IMR-90 (cell line): ENCODE data around the gene IGF2BP3. TPM values are rescaled to one million over a fixed set of nuclear protein-coding genes. Genes with fewer than 3 reads are reported as not detected.

Source experiments
- ATAC-seq: fragments of 200-7000 bp; cut with Tn5 transposase; 2 replicates; pipeline ENCODE4 v1.9.1; 2020; ENCODE audit warnings: low read depth, mild to moderate bottlenecking, moderate library complexity
- BruUV-seq: library from RNA; stranded (reverse); fragments of 400-500 nt; replicated peaks from 2 replicates; lab custom pipeline; 2021; lab: Mats Ljungman, UMichigan
- CTCF ChIA-PET: fragments of 300-600 bp; formaldehyde crosslinking; extraction: SDS; loops from one replicate; lab custom pipeline; 2021; ENCODE audit warnings: antibody characterized with exemption; lab: Yijun Ruan, JAX
- POLR2A ChIA-PET: fragments of 300-600 bp; sonication (Branson Sonifier 250); formaldehyde crosslinking; loops from one replicate; lab custom pipeline; 2022; ENCODE audit warnings: antibody characterized with exemption; ENCODE audit not compliant: unreplicated experiment; lab: Charles Lee
- DNase-seq: peaks from one replicate; pipeline ENCODE4 v3.0.0; 2013
- H2AFZ ChIP-seq: replicated peaks from 2 replicates; pipeline ENCODE3; 2013; ENCODE audit warnings: low read length, mild to moderate bottlenecking; ENCODE audit not compliant: poor library complexity
- H2AK5ac ChIP-seq: 2 replicates; pipeline ENCODE4 v1.6.1; 2013; ENCODE audit warnings: low read depth, low read length, inconsistent platforms
- H2AK9ac ChIP-seq: replicated peaks from 2 replicates; pipeline ENCODE3; 2013; ENCODE audit warnings: mild to moderate bottlenecking, low read depth, low read length, moderate library complexity; ENCODE audit not compliant: poor library complexity
- H2BK120ac ChIP-seq: 2 replicates; pipeline ENCODE4 v1.6.1; 2013; ENCODE audit warnings: low read depth, low read length, inconsistent platforms
- H2BK15ac ChIP-seq: 3 replicates; pipeline ENCODE4 v1.6.1; 2013; ENCODE audit warnings: low read depth, low read length, inconsistent platforms
- H2BK20ac ChIP-seq: 2 replicates; pipeline ENCODE4 v1.6.1; 2013; ENCODE audit warnings: low read depth, mild to moderate bottlenecking, inconsistent platforms, low read length, moderate library complexity
- H2BK5ac ChIP-seq: 2 replicates; pipeline ENCODE4 v1.6.1; 2013; ENCODE audit warnings: mild to moderate bottlenecking, low read depth, low read length, inconsistent platforms; ENCODE audit not compliant: poor library complexity, severe bottlenecking
- H3K14ac ChIP-seq: replicated peaks from 2 replicates; pipeline ENCODE4 v1.6.1; 2013; ENCODE audit warnings: low read depth, low read length, inconsistent platforms
- H3K18ac ChIP-seq: 2 replicates; pipeline ENCODE4 v1.6.1; 2013; ENCODE audit warnings: low read depth, low read length, control low read depth
- H3K23ac ChIP-seq: 2 replicates; pipeline ENCODE4 v1.6.1; 2013; ENCODE audit warnings: low read depth, low read length, inconsistent platforms
- H3K27ac ChIP-seq: 2 replicates; pipeline ENCODE4 v1.5.1; 2013; ENCODE audit warnings: mild to moderate bottlenecking, control low read depth, low read length; ENCODE audit not compliant: insufficient read depth
- H3K27me3 ChIP-seq: 2 replicates; pipeline ENCODE4 v1.6.1; 2013; ENCODE audit warnings: low read length; ENCODE audit not compliant: control insufficient read depth, insufficient read depth
- H3K36me3 ChIP-seq: 2 replicates; pipeline ENCODE4 v1.6.1; 2013; ENCODE audit warnings: low read length, mixed read lengths; ENCODE audit not compliant: control insufficient read depth, insufficient read depth
- H3K4ac ChIP-seq: 2 replicates; pipeline ENCODE4 v1.6.1; 2013; ENCODE audit warnings: low read depth, low read length, inconsistent platforms
- H3K4me1 ChIP-seq: 2 replicates; pipeline ENCODE4 v1.6.1; 2013; ENCODE audit warnings: low read length, mixed read lengths; ENCODE audit not compliant: control insufficient read depth, insufficient read depth
- H3K4me2 ChIP-seq: 2 replicates; pipeline ENCODE4 v1.6.1; 2013; ENCODE audit warnings: low read depth, mild to moderate bottlenecking, control low read depth, low read length, moderate library complexity
- H3K4me3 ChIP-seq: 2 replicates; pipeline ENCODE4 v1.5.1; 2013; ENCODE audit warnings: low read depth, mild to moderate bottlenecking, control low read depth, low read length, moderate library complexity; ENCODE audit not compliant: insufficient read depth
- H3K56ac ChIP-seq: 2 replicates; pipeline ENCODE4 v1.6.1; 2013; ENCODE audit warnings: low read length, inconsistent platforms; ENCODE audit not compliant: insufficient read depth; ENCODE audit errors: extremely low read depth
- H3K79me1 ChIP-seq, 2 experiments: 2 replicates each; pipeline ENCODE4 v1.6.1; 2013; ENCODE audit warnings: low read length in 2 of 2, inconsistent platforms in 1 of 2, low read depth in 1 of 2
- H3K9ac ChIP-seq: 2 replicates; pipeline ENCODE4 v1.6.1; 2013; ENCODE audit warnings: low read depth, low read length, control low read depth
- H3K9me1 ChIP-seq: 2 replicates; pipeline ENCODE4 v1.6.1; 2013; ENCODE audit warnings: low read length, inconsistent platforms; ENCODE audit not compliant: insufficient read depth
- H3K9me3 ChIP-seq: 2 replicates; pipeline ENCODE4 v1.6.1; 2013; ENCODE audit warnings: low read length; ENCODE audit not compliant: control insufficient read depth, insufficient read depth
- H4K20me1 ChIP-seq: 2 replicates; pipeline ENCODE4 v1.6.1; 2013; ENCODE audit warnings: low read length, inconsistent platforms; ENCODE audit not compliant: insufficient read depth
- H4K5ac ChIP-seq: 2 replicates; pipeline ENCODE4 v1.6.1; 2013; ENCODE audit warnings: mild to moderate bottlenecking, low read depth, low read length, control low read depth
- H4K8ac ChIP-seq, 2 experiments: 2 replicates each; pipeline ENCODE4 v1.6.1; 2013; ENCODE audit warnings: low read depth in 2 of 2, low read length in 2 of 2, control low read depth in 1 of 2, inconsistent platforms in 1 of 2
- H4K91ac ChIP-seq: 2 replicates; pipeline ENCODE4 v1.6.1; 2013; ENCODE audit warnings: low read depth, low read length, inconsistent platforms; ENCODE audit not compliant: insufficient read depth
- FOS ChIP-seq: fragments of 150-350 bp; IDR thresholded peaks from 2 replicates; pipeline ENCODE4 v1.6.1; 2016; ENCODE audit warnings: low read depth, low read length
- MAZ ChIP-seq: IDR thresholded peaks from 2 replicates; pipeline ENCODE4 v1.6.1; 2012; ENCODE audit warnings: low read depth, mild to moderate bottlenecking, low read length, improper control_type of control experiment, moderate library complexity, borderline replicate concordance
- MXI1 ChIP-seq: IDR thresholded peaks from 2 replicates; pipeline ENCODE4 v1.6.1; 2012; ENCODE audit warnings: low read depth, mild to moderate bottlenecking, low read length, moderate library complexity, borderline replicate concordance
- WGBS, 2 experiments: methylation state at CpG; one replicate each; pipeline versions ENCODE4 v1.1.5 to v1.1.7; 2013; ENCODE audit warnings: missing lambda C conversion rate in 2 of 2; ENCODE audit not compliant: insufficient read length in 1 of 2; ENCODE audit errors: extremely low coverage in 2 of 2; 5-methylcytosine and 5-hydroxymethylcytosine counted together
- dilution Hi-C: fragments of 300-500 bp; cut with HindIII; formaldehyde crosslinking; loops from one replicate; pipeline ENCODE4 v1.14.3; 2018; ENCODE audit warnings: low sequenced_read_pairs; ENCODE audit not compliant: unreplicated experiment
- in situ Hi-C: fragments of 300-500 bp; cut with MboI; formaldehyde crosslinking; loops from 3 replicates; pipeline ENCODE4 v1.14.3; 2019; ENCODE audit warnings: low sequenced_read_pairs, inconsistent platforms, mixed read lengths
- intact Hi-C: fragments of 100-400 bp; cut with micrococcal nuclease; formaldehyde crosslinking; loops from 2 replicates; pipeline ENCODE4 v1.10.0; 2022
- polyA plus RNA-seq, 3 experiments: library from polyadenylated mRNA; depleted of rRNA; stranded (reverse); fragments of >200 nt; gene quantifications; 2 replicates each; pipeline ENCODE4 v1.2.3, GENCODE V29; 2012; ENCODE audit warnings: low replicate concordance in 1 of 3
- total RNA-seq: library from RNA; depleted of rRNA; stranded (reverse); fragments of >200 nt; gene quantifications from 2 replicates; pipeline ENCODE4 v1.2.3, GENCODE V29; 2012

IGF2BP3 gene
- total and polyA plus RNA-seq, 2 of the 4 experiments (the other 2 are of a cell fraction): 50.9 to 59.3 TPM

DNA sequence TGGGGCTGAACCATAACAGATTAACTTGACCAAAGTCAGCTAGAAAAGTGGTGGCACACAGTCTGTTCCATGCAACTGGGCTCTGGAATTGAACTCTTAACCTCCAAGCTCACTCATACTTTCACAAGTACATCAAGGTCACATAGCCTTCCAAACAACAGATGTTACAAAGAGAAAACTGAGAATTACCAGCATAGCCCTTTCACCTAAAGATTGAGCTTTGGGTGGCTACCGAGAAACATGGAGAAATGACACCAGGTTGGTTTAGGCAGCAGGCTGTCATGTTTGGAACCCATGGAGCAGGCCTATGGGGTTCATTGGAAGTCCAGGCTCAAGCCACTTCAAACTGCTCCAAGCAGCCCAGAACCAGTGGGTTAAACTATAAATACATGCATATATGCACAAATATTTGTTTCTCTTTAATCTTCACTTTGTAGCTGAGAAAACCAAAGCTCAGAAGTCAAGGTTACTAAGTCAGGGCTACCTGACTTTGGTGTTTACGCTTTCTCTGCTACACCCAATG lies 112.1 kb downstream of the IGF2BP3 start:
- Histone ChIP-seq H3K9ac (no peak overlapping the region), H4K5ac (no peak overlapping the region), H4K91ac (no peak overlapping the region), H3K23ac (peak overlapping the region; percentile 44), H3K27me3 (no peaks in the 10 kb centered on the region), H3K36me3 (peaks cover 2% of the 10 kb centered on the region), H2AK5ac (no peak overlapping the region), H3K18ac (no peak overlapping the region), H3K4me1 (peaks cover 5% of the 10 kb centered on the region), H2BK5ac (peak overlapping the region; percentile 9), H3K4ac (peak overlapping the region; percentile 17; the same call in 1 of the 2 replicates), H2BK120ac (peak overlapping the region; percentile 11; the same call in 1 of the 2 replicates), H2AFZ (no peak overlapping the region), H2BK20ac (peak overlapping the region; percentile 5; the same call in 1 of the 2 replicates), H2BK15ac (peak overlapping the region; percentile 26; the same call in 1 of the 3 replicates), H3K4me3 (no peak overlapping the region), H3K27ac (no peak overlapping the region), H3K9me1 (peaks cover 7% of the 10 kb centered on the region), H3K9me3 (no peaks in the 10 kb centered on the region), H3K56ac (no peak overlapping the region), H3K79me1 (peaks cover 29 to 72% of the 10 kb centered on the region in 2 experiments), H2AK9ac (no peak overlapping the region), H3K4me2 (no peak overlapping the region), H3K14ac (no peak overlapping the region; the same call in 1 of the 2 replicates), H4K20me1 (peaks cover 22% of the 10 kb centered on the region; the same call in 1 of the 2 replicates), H4K8ac (no peak overlapping the region)
- peak; percentile 12; the same call in 1 of the 2 replicates for ATAC-seq
- intact Hi-C loops: no loop called here
- BruUV-seq: no TSS peak
- POLR2A ChIA-PET: no interaction called here
- no CpG with 5 or more reads among the region's 2 CpGs for WGBS, 2 experiments
- DNase-seq: no peak
- dilution Hi-C loops: no loop called here
- CTCF ChIA-PET: interaction anchor here (0.6 to 1.5 kb wide), 5 partner anchors 10 to 83 kb away, joined by 3 to 5 read pairs (median 3); no protein-coding TSS in a partner anchor
- TF ChIP-seq FOS (no peak), MAZ (no peak), MXI1 (no peak)
- in situ Hi-C loops: no loop called here
